H9 (cell line): ENCODE data around the gene RASA3. TPM values are rescaled to one million over a fixed set of nuclear protein-coding genes. Genes with fewer than 3 reads are reported as not detected.

ENCODE experiments used
- DNase-seq: peaks from one replicate; pipeline ENCODE4 v3.0.0-alpha.2; 2017
- H2AFZ ChIP-seq: one replicate; pipeline ENCODE4 v1.6.1; 2013; ENCODE audit warnings: mild to moderate bottlenecking, low read length, control low read depth, moderate library complexity
- H2AK5ac ChIP-seq: 2 replicates; pipeline ENCODE4 v1.6.1; 2013; ENCODE audit warnings: low read length, control low read depth, mixed read lengths; ENCODE audit not compliant: insufficient read length
- H2BK120ac ChIP-seq: one replicate; pipeline ENCODE4 v1.6.1; 2013; ENCODE audit warnings: low read depth, mild to moderate bottlenecking, low read length, control low read depth, inconsistent platforms; ENCODE audit not compliant: poor library complexity, severe bottlenecking
- H2BK12ac ChIP-seq: 2 replicates; pipeline ENCODE4 v1.6.1; 2013; ENCODE audit warnings: low read length, control low read depth, mixed read lengths, low read depth; ENCODE audit not compliant: insufficient read length
- H2BK15ac ChIP-seq: 2 replicates; pipeline ENCODE4 v1.6.1; 2013; ENCODE audit warnings: low read depth, low read length, control low read depth
- H2BK20ac ChIP-seq: one replicate; pipeline ENCODE4 v1.6.1; 2013; ENCODE audit warnings: low read depth, mild to moderate bottlenecking, low read length, control low read depth, inconsistent platforms; ENCODE audit not compliant: poor library complexity, severe bottlenecking
- H2BK5ac ChIP-seq: 2 replicates; pipeline ENCODE4 v1.6.1; 2013; ENCODE audit warnings: low read length, control low read depth, mixed read lengths; ENCODE audit not compliant: insufficient read length
- H3K14ac ChIP-seq: 2 replicates; pipeline ENCODE4 v1.6.1; 2013; ENCODE audit warnings: low read length, control low read depth; ENCODE audit not compliant: insufficient read depth
- H3K18ac ChIP-seq: 2 replicates; pipeline ENCODE4 v1.6.1; 2013; ENCODE audit warnings: low read depth, mild to moderate bottlenecking, mixed read lengths, low read length, control low read depth; ENCODE audit not compliant: insufficient read length
- H3K23ac ChIP-seq: 2 replicates; pipeline ENCODE4 v1.6.1; 2013; ENCODE audit warnings: low read length, control low read depth, mixed read lengths, low read depth; ENCODE audit not compliant: insufficient read length
- H3K23me2 ChIP-seq: 2 replicates; pipeline ENCODE4 v1.6.1; 2013; ENCODE audit warnings: low read depth, mild to moderate bottlenecking, mixed read lengths, low read length, control low read depth; ENCODE audit not compliant: insufficient read length, poor library complexity, severe bottlenecking
- H3K27ac ChIP-seq: 2 replicates; pipeline ENCODE4 v1.5.1; 2013; ENCODE audit warnings: low read length, control low read depth, mixed read lengths, low read depth; ENCODE audit not compliant: insufficient read length
- H3K27me3 ChIP-seq: 2 replicates; pipeline ENCODE4 v1.6.1; 2013; ENCODE audit warnings: low read length, control low read depth, inconsistent platforms; ENCODE audit not compliant: insufficient read depth
- H3K4ac ChIP-seq: 2 replicates; pipeline ENCODE4 v1.6.1; 2013; ENCODE audit warnings: low read depth, mild to moderate bottlenecking, control low read depth, inconsistent platforms, low read length, moderate library complexity
- H3K4me1 ChIP-seq: 2 replicates; pipeline ENCODE4 v1.6.1; 2013; ENCODE audit warnings: low read length, control low read depth, inconsistent platforms; ENCODE audit not compliant: insufficient read depth
- H3K4me2 ChIP-seq: 2 replicates; pipeline ENCODE4 v1.6.1; 2013; ENCODE audit warnings: low read length, control low read depth, mixed read lengths; ENCODE audit not compliant: insufficient read length, insufficient read depth
- H3K56ac ChIP-seq: 2 replicates; pipeline ENCODE4 v1.6.1; 2013; ENCODE audit warnings: low read depth, mild to moderate bottlenecking, mixed read lengths, low read length, control low read depth; ENCODE audit not compliant: insufficient read length
- H3K79me1 ChIP-seq: 2 replicates; pipeline ENCODE4 v1.6.1; 2013; ENCODE audit warnings: low read depth, mild to moderate bottlenecking, moderate library complexity, low read length, control low read depth, inconsistent platforms; ENCODE audit not compliant: insufficient read depth, poor library complexity, severe bottlenecking
- H3K79me2 ChIP-seq: 2 replicates; pipeline ENCODE4 v1.6.1; 2013; ENCODE audit warnings: low read length, control low read depth, inconsistent platforms; ENCODE audit not compliant: insufficient read depth
- H3K9ac ChIP-seq: 2 replicates; pipeline ENCODE4 v1.6.1; 2013; ENCODE audit warnings: low read length, control low read depth, mixed read lengths; ENCODE audit not compliant: insufficient read length; ENCODE audit errors: extremely low read depth
- H3K9me3 ChIP-seq: one replicate; pipeline ENCODE4 v1.6.1; 2013; ENCODE audit warnings: low read depth, low read length, inconsistent platforms; ENCODE audit not compliant: control insufficient read depth
- H3T11ph ChIP-seq: one replicate; pipeline ENCODE4 v1.6.1; 2013; ENCODE audit warnings: mild to moderate bottlenecking, low read length, control low read depth, inconsistent platforms
- H4K20me1 ChIP-seq: one replicate; pipeline ENCODE4 v1.6.1; 2013; ENCODE audit not compliant: control insufficient read depth, insufficient read length, insufficient read depth
- H4K5ac ChIP-seq: 2 replicates; pipeline ENCODE4 v1.6.1; 2013; ENCODE audit warnings: low read depth, mild to moderate bottlenecking, mixed read lengths, low read length, control low read depth; ENCODE audit not compliant: insufficient read length
- H4K8ac ChIP-seq: replicated peaks from 2 replicates; pipeline ENCODE4 v1.6.1; 2013; ENCODE audit warnings: low read length, control low read depth, mixed read lengths, low read depth; ENCODE audit not compliant: insufficient read length
- H4K91ac ChIP-seq: 2 replicates; pipeline ENCODE4 v1.6.1; 2013; ENCODE audit warnings: low read depth, mild to moderate bottlenecking, moderate library complexity, mixed read lengths, low read length, control low read depth; ENCODE audit not compliant: insufficient read length
- H3K27ac Mint-ChIP-seq, 3 experiments: 2 replicates in 2 of 3; 3 replicates in 1 of 3; pipeline ENCODE4 v1.8.0; 2020 to 2021; ENCODE audit warnings: mixed read lengths in 3 of 3, mild to moderate bottlenecking in 1 of 3, moderate library complexity in 1 of 3
- H3K27me3 Mint-ChIP-seq: 2 replicates; pipeline ENCODE4 v1.8.0; 2021; ENCODE audit warnings: low read depth, mild to moderate bottlenecking, moderate library complexity, mixed read lengths
- H3K36me3 Mint-ChIP-seq, 3 experiments: 2 replicates in 2 of 3; 3 replicates in 1 of 3; pipeline ENCODE4 v1.8.0; 2020 to 2021; ENCODE audit warnings: low read depth in 3 of 3, mixed read lengths in 3 of 3; ENCODE audit not compliant: insufficient read depth in 1 of 3
- H3K4me1 Mint-ChIP-seq, 2 experiments: 2 replicates each; pipeline ENCODE4 v1.8.0; 2020; ENCODE audit warnings: mixed read lengths in 2 of 2
- H3K4me3 Mint-ChIP-seq, 2 experiments: 2 replicates in 1 of 2; 3 replicates in 1 of 2; pipeline ENCODE4 v1.8.0; 2020 to 2021; ENCODE audit warnings: mild to moderate bottlenecking in 2 of 2, mixed read lengths in 2 of 2, moderate library complexity in 1 of 2
- H3K9me3 Mint-ChIP-seq, 2 experiments: 2 replicates in 1 of 2; 3 replicates in 1 of 2; pipeline ENCODE4 v1.8.0; 2020; ENCODE audit warnings: mild to moderate bottlenecking in 2 of 2, mixed read lengths in 2 of 2, moderate library complexity in 1 of 2
- CTCF ChIP-seq: fragments of 200-600 bp; sonication (generic); conservative IDR thresholded peaks from 3 replicates; pipeline ENCODE4 v1.8.0; 2021; ENCODE audit warnings: antibody characterized with exemption, mild to moderate bottlenecking
- WGBS: extraction: QIAGEN DNeasy Blood & Tissue Kit; methylation state at CpG from one replicate; pipeline ENCODE4 v1.1.7; 2013; ENCODE audit warnings: missing lambda C conversion rate, low lambda C conversion rate, mixed read lengths; ENCODE audit not compliant: insufficient read length; ENCODE audit errors: extremely low coverage; 5-methylcytosine and 5-hydroxymethylcytosine counted together
- total RNA-seq: library from RNA; stranded (reverse); gene quantifications from 2 replicates; pipeline ENCODE4 v1.2.1, GENCODE V29; 2021

RASA3 gene
- total RNA-seq, 1 experiment from 2014 or later = 12.3 TPM

- no peak overlapping the region for H3T11ph ChIP-seq
- H4K91ac ChIP-seq = no peak overlapping the region
- H3K18ac ChIP-seq = no peak overlapping the region
- no peaks in the 10 kb centered on the region for H3K4me1 ChIP-seq
- H3K4ac ChIP-seq = no peak overlapping the region
- WGBS = no CpG with 5 or more reads among the region's 20 CpGs
- no peak overlapping the region for H3K23ac ChIP-seq
- H3K79me2 ChIP-seq = no peaks in the 10 kb centered on the region
- no peak overlapping the region for H4K5ac ChIP-seq
- H3K9me3 ChIP-seq = peaks cover 7% of the 10 kb centered on the region
- no peaks in the 10 kb centered on the region; a peak in 1 of 7 replicates for H3K36me3 Mint-ChIP-seq
- no peak overlapping the region for H3K56ac ChIP-seq
- H3K27me3 Mint-ChIP-seq = peaks cover 2% of the 10 kb centered on the region
- H2BK5ac ChIP-seq = no peak overlapping the region
- H3K4me3 Mint-ChIP-seq = no peak overlapping the region
- no peak overlapping the region for H3K9ac ChIP-seq
- peaks cover 0 to 4% of the 10 kb centered on the region in 2 experiments; a peak in 1 of 4 replicates for H3K4me1 Mint-ChIP-seq
- no peak overlapping the region for H3K27ac Mint-ChIP-seq
- H2BK12ac ChIP-seq = no peak overlapping the region
- H4K20me1 ChIP-seq = no peaks in the 10 kb centered on the region
- H2AK5ac ChIP-seq = no peak overlapping the region
- H4K8ac ChIP-seq = no peak overlapping the region
- no peak overlapping the region for H3K14ac ChIP-seq
- DNase-seq = no peak
- H3K4me2 ChIP-seq = no peak overlapping the region
- no peaks in the 10 kb centered on the region for H3K27me3 ChIP-seq
- H2BK120ac ChIP-seq = no peak overlapping the region
- H2BK20ac ChIP-seq = no peak overlapping the region
- H2BK15ac ChIP-seq = no peak overlapping the region
- H3K9me3 Mint-ChIP-seq = peaks cover 3 to 7% of the 10 kb centered on the region in 2 experiments; a peak in 3 of 5 replicates
- no peak overlapping the region for H2AFZ ChIP-seq
- H3K23me2 ChIP-seq = no peaks in the 10 kb centered on the region
- H3K79me1 ChIP-seq = no peaks in the 10 kb centered on the region
- no peak overlapping the region for H3K27ac ChIP-seq
- TF ChIP-seq CTCF = no peak
Measured at GRCh38 chr13:113967729-113968462, 164.5 kb downstream of the RASA3 start.
